HG03439 (cell line): ENCODE results near the gene ROGDI.

Experiments used
- ATAC-seq: cut with Tn5 transposase; IDR thresholded peaks from one replicate; pipeline ENCODE4 v1.9.1; 2021; ENCODE audit warnings: mild to moderate bottlenecking, moderate library complexity; ENCODE audit not compliant: unreplicated experiment

Gene ROGDI, protein sequence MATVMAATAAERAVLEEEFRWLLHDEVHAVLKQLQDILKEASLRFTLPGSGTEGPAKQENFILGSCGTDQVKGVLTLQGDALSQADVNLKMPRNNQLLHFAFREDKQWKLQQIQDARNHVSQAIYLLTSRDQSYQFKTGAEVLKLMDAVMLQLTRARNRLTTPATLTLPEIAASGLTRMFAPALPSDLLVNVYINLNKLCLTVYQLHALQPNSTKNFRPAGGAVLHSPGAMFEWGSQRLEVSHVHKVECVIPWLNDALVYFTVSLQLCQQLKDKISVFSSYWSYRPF

GRCh38 chr16:4801962-4802658 lies at the start of gene ROGDI:
Gene ROGDI (minus strand): TSS chr16:4802633. CDS start chr16:4802571, 62 bp downstream.
- peak; percentile 54 for ATAC-seq

GRCh38 chr16:4850211-4850610 lies 47.8 kb upstream of the ROGDI start:
- ATAC-seq, result no peak

DNA sequence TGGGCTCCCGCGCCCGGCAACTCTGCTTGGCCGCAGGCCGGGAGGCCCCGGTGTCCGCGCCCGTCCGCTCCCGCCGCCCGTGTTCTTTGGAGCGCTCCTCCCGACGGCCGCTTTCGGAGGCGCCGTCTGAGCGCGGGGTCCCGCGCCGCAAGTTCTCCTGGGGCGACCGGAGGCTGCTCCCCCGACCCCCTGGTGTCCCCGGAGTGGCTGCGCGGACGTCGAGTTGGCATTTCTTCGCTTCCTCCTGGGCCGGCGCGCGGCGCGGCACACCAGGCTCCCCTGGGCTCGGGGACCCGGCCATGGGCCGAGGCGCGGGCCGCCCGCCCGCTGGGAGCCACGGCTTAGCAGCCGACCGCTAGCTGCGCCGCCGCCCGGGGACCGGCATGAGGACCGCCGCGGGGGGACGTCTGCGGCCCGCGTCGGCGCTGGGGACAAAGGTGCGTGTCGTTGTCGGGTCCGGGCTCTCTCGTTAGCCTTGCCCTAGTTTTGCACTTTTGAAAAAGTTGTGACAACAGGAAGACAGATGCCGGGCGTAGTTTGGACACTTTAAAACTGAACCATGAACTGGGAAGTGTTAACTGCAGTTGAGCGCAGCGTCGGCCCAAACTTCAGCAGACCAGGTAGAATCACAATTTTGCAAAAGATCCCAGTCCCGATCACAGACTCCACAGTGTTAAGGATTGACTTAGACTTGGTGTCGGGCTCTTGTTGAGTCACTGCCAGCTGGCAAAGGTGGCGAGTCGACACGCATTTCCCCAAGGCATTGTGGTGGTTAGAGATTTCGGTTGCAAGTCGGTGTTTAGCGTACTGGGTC lies 45.5 kb upstream of the ROGDI start:
- ATAC-seq, result peak; percentile 29

DNA sequence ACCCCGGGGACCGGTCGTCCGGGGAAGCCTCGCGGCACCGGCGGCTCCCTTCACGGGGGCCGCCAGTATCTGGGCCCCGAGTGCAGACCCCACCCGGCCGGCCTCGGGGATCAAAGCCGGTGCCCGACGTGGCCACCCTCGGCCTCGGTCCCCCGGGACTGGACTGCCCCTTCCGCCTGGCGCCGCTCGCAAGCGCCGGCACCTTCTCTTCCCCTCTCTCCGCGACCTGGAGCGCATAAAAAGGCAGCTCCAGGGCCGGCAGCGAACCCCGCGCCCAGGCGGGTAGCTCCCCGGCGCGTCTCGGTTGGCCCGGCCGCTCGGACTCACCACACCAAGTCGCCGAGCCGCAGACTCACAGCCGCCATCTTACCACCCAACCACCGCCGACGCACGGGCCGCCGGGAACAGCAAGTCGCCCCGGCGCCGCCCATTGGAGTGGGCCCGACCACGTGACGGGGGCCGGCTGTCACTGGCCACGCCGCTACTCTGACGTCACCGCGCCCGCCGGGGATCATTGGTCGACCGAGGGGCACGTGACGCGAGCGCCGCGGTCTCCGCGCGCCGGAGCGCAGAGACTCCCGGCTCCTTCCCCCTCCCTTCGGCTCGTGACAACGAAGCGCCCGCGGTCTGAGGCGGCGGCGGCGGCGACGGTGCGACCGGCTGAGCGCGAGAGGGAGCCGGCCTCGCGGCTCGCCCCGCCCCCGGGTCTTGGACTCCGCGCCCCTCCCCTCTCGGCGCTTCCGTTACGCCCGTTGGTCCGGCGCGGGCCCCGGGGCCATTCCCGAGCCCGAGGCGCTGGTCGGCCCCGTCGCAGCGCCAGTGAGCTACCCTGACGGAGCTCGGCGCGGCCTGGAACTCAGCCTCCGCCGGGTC lies 44.7 kb upstream of the ROGDI start, which contains the start of the genes GLYR1 and UBN1:
Gene GLYR1 (minus strand): TSS at position 388 of the 873 bp plus-strand sequence. CDS start 23 bp downstream, at position 365.
Gene UBN1 (plus strand): TSS at position 581 of the 873 bp plus-strand sequence. CDS start 5,437 bp downstream, outside the sequence.
- peak; percentile 87 for ATAC-seq

DNA sequence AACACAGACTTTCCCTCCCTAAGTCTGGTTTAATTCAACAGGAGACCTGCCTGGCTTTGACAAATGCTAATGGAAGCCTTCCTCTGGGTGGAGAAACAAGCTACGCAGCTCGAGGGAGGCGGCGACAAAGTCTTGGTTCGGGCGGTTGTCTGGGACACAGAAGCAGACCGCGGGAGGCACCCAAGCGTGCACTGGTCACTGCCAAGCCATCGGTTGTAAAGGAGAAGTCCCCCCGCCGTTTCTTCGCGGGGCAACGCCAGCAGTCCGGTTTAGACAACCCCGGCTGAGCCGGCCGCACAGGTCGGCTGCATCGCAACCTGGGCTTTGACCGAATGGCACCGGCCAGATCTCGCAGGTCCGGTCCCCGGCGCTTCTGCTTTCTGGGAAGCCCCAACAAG lies 44.1 kb upstream of the ROGDI start:
- ATAC-seq, result peak; percentile 13

GRCh38 chr16:4840984-4841383 lies 38.6 kb upstream of the ROGDI start:
- no peak for ATAC-seq

- ATAC-seq, result no peak
These were observed 37.5 kb upstream of the ROGDI start for GRCh38 chr16:4839942-4840341.

GRCh38 chr16:4837733-4838501 lies 35.5 kb upstream of the ROGDI start:
- ATAC-seq, result no peak

DNA sequence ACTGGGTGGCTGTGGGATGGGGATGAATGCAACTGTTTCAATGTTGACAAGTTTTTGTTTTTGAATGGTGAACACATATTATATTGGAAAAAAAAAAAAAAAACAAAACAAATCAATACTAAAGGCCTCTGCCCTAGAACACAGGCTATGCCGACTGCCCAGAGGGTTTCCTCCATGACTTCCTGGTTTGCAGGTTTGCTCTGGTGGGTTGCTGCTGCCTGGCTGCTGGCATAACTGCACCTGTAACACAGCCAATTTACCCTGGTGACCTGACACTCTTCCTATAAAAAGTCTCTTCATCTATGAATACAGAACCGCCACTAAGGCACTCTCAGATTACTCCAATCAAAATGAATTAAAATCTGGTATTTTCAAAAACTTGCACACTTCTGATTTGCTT lies 34.3 kb upstream of the ROGDI start:
- no peak for ATAC-seq

DNA sequence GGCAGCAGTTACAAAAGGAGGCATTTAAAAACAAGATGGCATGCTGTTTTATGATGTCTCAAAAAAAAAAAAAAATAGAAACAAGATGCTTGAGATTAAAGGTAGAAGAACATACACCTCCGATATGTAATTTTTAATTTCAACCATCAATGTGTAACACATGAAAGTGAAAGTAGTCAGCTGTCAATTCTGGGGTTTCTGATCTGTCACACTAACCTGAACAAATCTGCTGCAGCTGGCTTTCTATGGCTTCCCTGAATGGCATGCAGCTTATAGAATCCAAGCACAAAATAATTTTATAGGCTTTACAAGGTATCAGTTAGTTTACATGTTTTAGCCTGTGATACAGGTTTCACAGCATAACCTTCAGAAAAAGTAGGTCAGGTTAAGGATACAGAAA lies 31.2 kb upstream of the ROGDI start:
- no peak for ATAC-seq

GRCh38 chr16:4832698-4833343 lies 30.4 kb upstream of the ROGDI start:
- no peak for ATAC-seq

- ATAC-seq, result no peak
These were observed 29.2 kb upstream of the ROGDI start for GRCh38 chr16:4831616-4832015.

- ATAC-seq, result no peak
These were observed 28.0 kb upstream of the ROGDI start for GRCh38 chr16:4830408-4830807.

GRCh38 chr16:4828567-4829321 lies 26.3 kb upstream of the ROGDI start:
- ATAC-seq, result no peak

DNA sequence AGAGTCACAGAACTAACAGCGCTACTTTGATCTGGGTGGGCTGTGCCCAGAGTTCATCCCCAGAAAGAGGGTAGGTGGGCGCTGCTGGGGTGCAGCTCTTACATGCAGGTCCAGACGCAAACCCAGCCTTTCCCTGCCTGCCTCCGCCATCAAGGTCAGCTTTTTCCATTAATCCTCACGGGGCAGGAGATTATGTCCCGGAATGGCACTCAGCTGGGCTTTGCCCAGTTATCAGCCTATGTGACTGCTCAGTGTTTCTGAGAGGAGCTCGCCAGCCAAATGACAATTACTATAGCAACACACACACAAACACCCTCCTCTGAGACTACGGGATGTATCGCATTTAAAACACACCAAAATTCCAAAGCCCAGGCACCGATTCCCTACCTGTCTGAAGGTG lies 24.5 kb upstream of the ROGDI start:
- ATAC-seq, result no peak

DNA sequence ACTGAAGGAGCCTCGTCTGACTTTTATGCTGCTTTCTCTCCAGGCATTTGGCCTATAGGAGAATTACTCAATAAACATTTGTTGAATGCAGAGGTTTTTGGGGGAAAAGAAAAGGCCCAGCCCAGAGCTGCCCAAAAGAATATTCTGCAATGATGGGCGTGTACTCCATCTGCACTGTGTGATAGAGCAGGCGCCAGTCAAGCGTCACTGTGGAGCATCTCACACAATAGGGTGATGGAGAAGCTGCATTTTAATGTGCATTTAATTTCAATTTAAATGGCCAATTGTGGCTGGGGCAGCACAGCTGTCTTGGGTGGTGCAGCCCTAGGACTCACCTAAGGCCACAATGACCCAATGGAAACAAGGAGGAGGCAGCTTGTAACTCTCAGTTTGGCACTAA lies 24.1 kb upstream of the ROGDI start:
- no peak for ATAC-seq

DNA sequence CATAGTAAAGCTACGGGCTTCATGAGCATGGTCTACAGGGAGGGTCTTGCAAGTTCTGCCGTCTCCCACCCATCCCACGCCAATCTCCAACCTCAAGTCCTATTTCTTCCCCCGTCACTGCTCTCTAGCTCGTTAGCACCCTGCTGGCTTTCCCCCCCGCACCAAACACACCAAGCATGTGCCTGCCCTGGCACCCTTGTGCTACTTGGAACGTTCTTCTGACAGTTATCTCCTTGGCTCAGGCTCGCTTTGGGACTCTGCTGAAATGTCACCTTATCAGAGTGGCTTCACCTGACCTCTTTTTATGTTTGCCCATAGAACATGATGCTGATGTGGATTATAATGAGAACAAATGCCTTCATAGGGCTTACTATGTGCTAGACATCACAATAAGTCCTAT lies 22.8 kb upstream of the ROGDI start:
- ATAC-seq, result no peak

GRCh38 chr16:4820652-4821051 lies 18.2 kb upstream of the ROGDI start:
- ATAC-seq, result no peak
